HEK293 (cell line): ENCODE data around the gene ARMH4.

Experiments used
- OSR2 ChIP-seq: fragments of 450-650 bp; formaldehyde crosslinking; IDR thresholded peaks from 2 replicates; pipeline ENCODE4 v1.5.1; 2016; ENCODE audit warnings: missing biosample characterization, missing genetic modification characterization
- SP2 ChIP-seq: fragments of 450-650 bp; formaldehyde crosslinking; IDR thresholded peaks from 2 replicates; pipeline ENCODE4 v1.5.1; 2016; ENCODE audit warnings: missing biosample characterization, missing genetic modification characterization
- YY1 ChIP-seq: fragments of 450-650 bp; formaldehyde crosslinking; IDR thresholded peaks from 2 replicates; pipeline ENCODE4 v1.5.1; 2018; ENCODE audit warnings: missing biosample characterization, missing genetic modification characterization
- ZBTB6 ChIP-seq: fragments of 450-650 bp; formaldehyde crosslinking; IDR thresholded peaks from 2 replicates; pipeline ENCODE4 v1.5.1; 2017; ENCODE audit warnings: missing biosample characterization, missing genetic modification characterization
- ZNF274 ChIP-seq, 2 experiments: fragments of 200-500 bp in 1 of 2; fragments of 450-650 bp in 1 of 2; sonication (Bioruptor generic) in 1 of 2; formaldehyde crosslinking in 1 of 2; IDR thresholded peaks; 2 replicates each; pipeline versions ENCODE4 v1.5.1 to v1.6.1; 2014 to 2016; ENCODE audit warnings: borderline replicate concordance in 1 of 2, inconsistent platforms in 1 of 2, low read length in 1 of 2, missing biosample characterization in 1 of 2, missing genetic modification characterization in 1 of 2
- ZNF292 ChIP-seq: fragments of 450-650 bp; formaldehyde crosslinking; IDR thresholded peaks from 2 replicates; pipeline ENCODE4 v1.5.1; 2016; ENCODE audit warnings: low read depth, missing biosample characterization, missing genetic modification characterization, borderline replicate concordance
- ZNF792 ChIP-seq: fragments of 450-650 bp; formaldehyde crosslinking; IDR thresholded peaks from 2 replicates; pipeline ENCODE4 v1.5.1; 2016; ENCODE audit warnings: missing biosample characterization, missing genetic modification characterization
- ZSCAN23 ChIP-seq: fragments of 450-650 bp; formaldehyde crosslinking; IDR thresholded peaks from 2 replicates; pipeline ENCODE4 v1.5.1; 2016; ENCODE audit warnings: missing biosample characterization, missing genetic modification characterization
- TF ChIP-seq, protein P1 (sequence below): fragments of 450-650 bp; formaldehyde crosslinking; IDR thresholded peaks from 2 replicates; pipeline ENCODE4 v1.5.1; 2016; ENCODE audit warnings: missing biosample characterization, missing genetic modification characterization

- TF ChIP-seq, protein P1, sequence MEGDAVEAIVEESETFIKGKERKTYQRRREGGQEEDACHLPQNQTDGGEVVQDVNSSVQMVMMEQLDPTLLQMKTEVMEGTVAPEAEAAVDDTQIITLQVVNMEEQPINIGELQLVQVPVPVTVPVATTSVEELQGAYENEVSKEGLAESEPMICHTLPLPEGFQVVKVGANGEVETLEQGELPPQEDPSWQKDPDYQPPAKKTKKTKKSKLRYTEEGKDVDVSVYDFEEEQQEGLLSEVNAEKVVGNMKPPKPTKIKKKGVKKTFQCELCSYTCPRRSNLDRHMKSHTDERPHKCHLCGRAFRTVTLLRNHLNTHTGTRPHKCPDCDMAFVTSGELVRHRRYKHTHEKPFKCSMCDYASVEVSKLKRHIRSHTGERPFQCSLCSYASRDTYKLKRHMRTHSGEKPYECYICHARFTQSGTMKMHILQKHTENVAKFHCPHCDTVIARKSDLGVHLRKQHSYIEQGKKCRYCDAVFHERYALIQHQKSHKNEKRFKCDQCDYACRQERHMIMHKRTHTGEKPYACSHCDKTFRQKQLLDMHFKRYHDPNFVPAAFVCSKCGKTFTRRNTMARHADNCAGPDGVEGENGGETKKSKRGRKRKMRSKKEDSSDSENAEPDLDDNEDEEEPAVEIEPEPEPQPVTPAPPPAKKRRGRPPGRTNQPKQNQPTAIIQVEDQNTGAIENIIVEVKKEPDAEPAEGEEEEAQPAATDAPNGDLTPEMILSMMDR (tag by site-specific recombination): no peak
- TF ChIP-seq ZNF292 (no peak), OSR2 (tag by site-specific recombination) (no peak), YY1 (tag by site-specific recombination) (no peak), ZBTB6 (tag by site-specific recombination) (no peak), ZSCAN23 (tag by site-specific recombination) (no peak), SP2 (no peak), ZNF274 (IDR thresholded peaks at IDR 0.05; ENCODE audit: low read length) (no peak), ZNF274 (tag by site-specific recombination; IDR thresholded peaks at IDR 0.05; ENCODE audit: borderline replicate concordance) (no peak), ZNF792 (tag by site-specific recombination) (no peak)
Observed at GRCh38 chr14:57987596-57988300, 164.3 kb downstream of the ARMH4 start.
